ENCODE measurements around the gene C1QC.

GRCh38 chr1:22696610-22697009 is 53.2 kb downstream of the C1QC start:
- TF ChIP-seq, protein P1, sequence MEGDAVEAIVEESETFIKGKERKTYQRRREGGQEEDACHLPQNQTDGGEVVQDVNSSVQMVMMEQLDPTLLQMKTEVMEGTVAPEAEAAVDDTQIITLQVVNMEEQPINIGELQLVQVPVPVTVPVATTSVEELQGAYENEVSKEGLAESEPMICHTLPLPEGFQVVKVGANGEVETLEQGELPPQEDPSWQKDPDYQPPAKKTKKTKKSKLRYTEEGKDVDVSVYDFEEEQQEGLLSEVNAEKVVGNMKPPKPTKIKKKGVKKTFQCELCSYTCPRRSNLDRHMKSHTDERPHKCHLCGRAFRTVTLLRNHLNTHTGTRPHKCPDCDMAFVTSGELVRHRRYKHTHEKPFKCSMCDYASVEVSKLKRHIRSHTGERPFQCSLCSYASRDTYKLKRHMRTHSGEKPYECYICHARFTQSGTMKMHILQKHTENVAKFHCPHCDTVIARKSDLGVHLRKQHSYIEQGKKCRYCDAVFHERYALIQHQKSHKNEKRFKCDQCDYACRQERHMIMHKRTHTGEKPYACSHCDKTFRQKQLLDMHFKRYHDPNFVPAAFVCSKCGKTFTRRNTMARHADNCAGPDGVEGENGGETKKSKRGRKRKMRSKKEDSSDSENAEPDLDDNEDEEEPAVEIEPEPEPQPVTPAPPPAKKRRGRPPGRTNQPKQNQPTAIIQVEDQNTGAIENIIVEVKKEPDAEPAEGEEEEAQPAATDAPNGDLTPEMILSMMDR (conservative IDR thresholded peaks at IDR 0.05; ENCODE audit: low read depth in 2 of 2), result no peak
- TF ChIP-seq REST (IDR thresholded peaks at IDR 0.05; ENCODE audit: unreplicated experiment) (no peak), POLR2AphosphoS5 (IDR thresholded peaks at IDR 0.05; ENCODE audit: low read depth) (no peak)
